Neural cell (in vitro differentiated cells): Measurements from ENCODE around the gene MACF1.

Experiments
- EZH2 ChIP-seq: fragments of 200-600, 300-800 bp; shearing (Covaris generic), sonication (generic); IDR thresholded peaks from 2 replicates; pipeline ENCODE4 v1.6.1; 2014; ENCODE audit warnings: antibody characterized with exemption, low read length, borderline replicate concordance, mild to moderate bottlenecking; ENCODE audit not compliant: insufficient read depth, poor library complexity, severe bottlenecking
- POLR2AphosphoS5 ChIP-seq: IDR thresholded peaks from 2 replicates; pipeline ENCODE4 v1.6.1; 2012
- TF ChIP-seq, protein P1 (sequence below): fragments of 450-650 bp; IDR thresholded peaks from 2 replicates; pipeline ENCODE4 v1.5.1; 2014; ENCODE audit warnings: antibody characterized with exemption, mild to moderate bottlenecking, moderate library complexity; ENCODE audit not compliant: poor library complexity, severe bottlenecking

DNA sequence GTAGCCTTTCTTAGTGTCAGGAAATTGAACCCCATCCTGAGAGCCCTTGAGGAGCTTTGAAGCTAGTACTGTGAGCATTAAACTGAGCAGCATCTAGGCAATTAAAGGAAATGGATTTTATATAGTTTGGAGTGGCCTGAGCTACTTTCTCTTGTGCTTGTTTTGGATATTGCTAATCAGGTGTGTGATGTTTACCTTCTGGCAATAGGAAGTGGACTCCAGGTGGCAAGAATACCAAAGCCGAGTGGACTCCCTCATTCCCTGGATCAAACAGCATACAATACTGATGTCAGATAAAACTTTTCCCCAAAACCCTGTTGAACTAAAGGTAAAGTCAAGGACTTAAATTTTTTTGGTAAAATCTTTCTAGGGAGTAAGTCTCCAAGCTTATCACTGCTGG lies 79.4 kb downstream of the MACF1 start:
- TF ChIP-seq, protein P1, sequence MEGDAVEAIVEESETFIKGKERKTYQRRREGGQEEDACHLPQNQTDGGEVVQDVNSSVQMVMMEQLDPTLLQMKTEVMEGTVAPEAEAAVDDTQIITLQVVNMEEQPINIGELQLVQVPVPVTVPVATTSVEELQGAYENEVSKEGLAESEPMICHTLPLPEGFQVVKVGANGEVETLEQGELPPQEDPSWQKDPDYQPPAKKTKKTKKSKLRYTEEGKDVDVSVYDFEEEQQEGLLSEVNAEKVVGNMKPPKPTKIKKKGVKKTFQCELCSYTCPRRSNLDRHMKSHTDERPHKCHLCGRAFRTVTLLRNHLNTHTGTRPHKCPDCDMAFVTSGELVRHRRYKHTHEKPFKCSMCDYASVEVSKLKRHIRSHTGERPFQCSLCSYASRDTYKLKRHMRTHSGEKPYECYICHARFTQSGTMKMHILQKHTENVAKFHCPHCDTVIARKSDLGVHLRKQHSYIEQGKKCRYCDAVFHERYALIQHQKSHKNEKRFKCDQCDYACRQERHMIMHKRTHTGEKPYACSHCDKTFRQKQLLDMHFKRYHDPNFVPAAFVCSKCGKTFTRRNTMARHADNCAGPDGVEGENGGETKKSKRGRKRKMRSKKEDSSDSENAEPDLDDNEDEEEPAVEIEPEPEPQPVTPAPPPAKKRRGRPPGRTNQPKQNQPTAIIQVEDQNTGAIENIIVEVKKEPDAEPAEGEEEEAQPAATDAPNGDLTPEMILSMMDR, result no peak
- TF ChIP-seq EZH2 (no peak), POLR2AphosphoS5 (no peak)
